Esophagus squamous epithelium (tissue), 4 donors: Measurements from ENCODE around the gene MCTP2.
"Not testable (repeated sequence)": the region's sequence is repeated elsewhere in the genome, so short reads cannot be mapped to it uniquely, and the experiment has no call there.

ENCODE experiments used
- POLR2A ChIP-seq, 4 donors: fragments of 450-650 bp; IDR thresholded peaks; one replicate each; pipeline ENCODE4 v1.6.1; 2017; ENCODE audit warnings: antibody characterized with exemption in 4 of 4, mild to moderate bottlenecking in 4 of 4, moderate library complexity in 3 of 4
- TF ChIP-seq, protein P1 (sequence below), 6 experiments: fragments of 450-650 bp in 4 of 6; fragments of 200-600 bp in 2 of 6; sonication (generic) in 2 of 6; IDR thresholded peaks; one replicate each; pipeline ENCODE4 v1.5.1; 2016 to 2019; ENCODE audit warnings: antibody characterized with exemption in 6 of 6, mild to moderate bottlenecking in 4 of 6, moderate library complexity in 4 of 6

DNA sequence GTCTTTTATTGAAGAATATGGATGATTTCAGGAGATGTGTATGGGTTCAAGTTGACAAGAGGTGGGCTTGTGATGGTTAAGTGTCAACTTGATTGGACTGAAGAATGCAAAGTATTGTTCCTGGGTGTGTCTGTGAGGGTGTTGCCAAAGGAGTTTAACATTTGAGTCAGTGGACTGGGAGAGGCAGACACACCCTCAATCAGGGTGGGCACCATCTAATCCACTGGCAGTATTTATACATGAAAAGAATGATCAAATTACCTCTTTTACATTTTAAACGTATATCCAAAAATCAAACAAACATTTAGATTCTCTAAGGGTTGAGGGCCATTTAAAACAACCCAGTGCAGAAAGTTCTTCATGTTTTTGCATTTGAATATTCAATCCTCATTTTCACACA is 262.2 kb downstream of the MCTP2 start:
- not testable (repeated sequence) for TF ChIP-seq POLR2A (IDR thresholded peaks at IDR 0.05)
- TF ChIP-seq, protein P1, sequence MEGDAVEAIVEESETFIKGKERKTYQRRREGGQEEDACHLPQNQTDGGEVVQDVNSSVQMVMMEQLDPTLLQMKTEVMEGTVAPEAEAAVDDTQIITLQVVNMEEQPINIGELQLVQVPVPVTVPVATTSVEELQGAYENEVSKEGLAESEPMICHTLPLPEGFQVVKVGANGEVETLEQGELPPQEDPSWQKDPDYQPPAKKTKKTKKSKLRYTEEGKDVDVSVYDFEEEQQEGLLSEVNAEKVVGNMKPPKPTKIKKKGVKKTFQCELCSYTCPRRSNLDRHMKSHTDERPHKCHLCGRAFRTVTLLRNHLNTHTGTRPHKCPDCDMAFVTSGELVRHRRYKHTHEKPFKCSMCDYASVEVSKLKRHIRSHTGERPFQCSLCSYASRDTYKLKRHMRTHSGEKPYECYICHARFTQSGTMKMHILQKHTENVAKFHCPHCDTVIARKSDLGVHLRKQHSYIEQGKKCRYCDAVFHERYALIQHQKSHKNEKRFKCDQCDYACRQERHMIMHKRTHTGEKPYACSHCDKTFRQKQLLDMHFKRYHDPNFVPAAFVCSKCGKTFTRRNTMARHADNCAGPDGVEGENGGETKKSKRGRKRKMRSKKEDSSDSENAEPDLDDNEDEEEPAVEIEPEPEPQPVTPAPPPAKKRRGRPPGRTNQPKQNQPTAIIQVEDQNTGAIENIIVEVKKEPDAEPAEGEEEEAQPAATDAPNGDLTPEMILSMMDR (IDR thresholded peaks at IDR 0.05): not testable (repeated sequence)
